Progenitor cell of endocrine pancreas (in vitro differentiated cells): ENCODE measurements around the gene INCA1. TPM values are rescaled to one million over a fixed set of nuclear protein-coding genes. Genes with fewer than 3 reads are reported as not detected.

Experiments used
- DNase-seq: peaks from one replicate; pipeline ENCODE4 v3.0.0; 2021; ENCODE audit warnings: low spot score; ENCODE audit not compliant: unreplicated experiment
- H3K27ac Mint-ChIP-seq: 2 replicates; pipeline ENCODE4 v1.8.0; 2021; ENCODE audit warnings: mild to moderate bottlenecking, moderate library complexity, mixed read lengths
- H3K27me3 Mint-ChIP-seq: 2 replicates; pipeline ENCODE4 v1.8.0; 2021; ENCODE audit warnings: mixed read lengths
- H3K36me3 Mint-ChIP-seq: 2 replicates; pipeline ENCODE4 v1.8.0; 2022; ENCODE audit warnings: mixed read lengths; ENCODE audit not compliant: insufficient read depth
- H3K4me1 Mint-ChIP-seq: 2 replicates; pipeline ENCODE4 v1.8.0; 2021; ENCODE audit warnings: low read depth, mixed read lengths
- H3K4me3 Mint-ChIP-seq: 2 replicates; pipeline ENCODE4 v1.8.0; 2021; ENCODE audit warnings: low read depth, mild to moderate bottlenecking, moderate library complexity, mixed read lengths
- H3K9me3 Mint-ChIP-seq: 2 replicates; pipeline ENCODE4 v1.8.0; 2021; ENCODE audit warnings: low read depth, mixed read lengths
- total RNA-seq: library from RNA; stranded (reverse); gene quantifications from 2 replicates; pipeline ENCODE4 v1.2.1, GENCODE V29; 2021
- TF ChIP-seq, protein P1 (sequence below): fragments of 200-600 bp; sonication (generic); IDR thresholded peaks from one replicate; pipeline ENCODE4 v1.5.0; 2021; ENCODE audit warnings: antibody characterized with exemption, mild to moderate bottlenecking; ENCODE audit not compliant: unreplicated experiment

Gene INCA1
- total RNA-seq, 1 donor from 2014 or later, result 3.3 TPM

DNA sequence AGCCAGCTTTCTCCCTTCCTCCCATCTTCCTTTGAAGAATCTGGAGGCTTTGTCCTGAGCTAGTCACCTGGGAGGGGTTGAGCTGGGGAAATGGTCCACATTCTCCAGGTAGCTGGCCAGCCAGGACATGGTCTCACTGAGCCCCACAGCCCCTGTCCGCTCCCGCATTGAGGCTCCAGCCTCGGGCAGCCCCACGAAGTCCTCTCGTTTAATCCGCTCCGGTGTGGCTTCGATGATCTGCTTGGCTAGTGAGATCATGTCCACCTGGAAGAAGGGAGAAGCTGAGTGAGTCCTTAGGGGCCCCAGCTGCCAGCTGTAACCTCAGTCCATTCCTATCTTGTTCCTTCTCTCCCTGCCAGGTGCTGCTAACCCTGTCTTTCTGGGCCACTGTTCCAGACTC, 27.0 kb downstream of the INCA1 start:
- Mint-ChIP-seq H3K27ac (no peak overlapping the region), H3K4me1 (peaks cover 23% of the 10 kb centered on the region), H3K36me3 (peaks cover 22% of the 10 kb centered on the region), H3K9me3 (no peaks in the 10 kb centered on the region), H3K27me3 (peaks cover 4% of the 10 kb centered on the region), H3K4me3 (peak overlapping the region; percentile 54)
- no peak for DNase-seq
- TF ChIP-seq, protein P1, sequence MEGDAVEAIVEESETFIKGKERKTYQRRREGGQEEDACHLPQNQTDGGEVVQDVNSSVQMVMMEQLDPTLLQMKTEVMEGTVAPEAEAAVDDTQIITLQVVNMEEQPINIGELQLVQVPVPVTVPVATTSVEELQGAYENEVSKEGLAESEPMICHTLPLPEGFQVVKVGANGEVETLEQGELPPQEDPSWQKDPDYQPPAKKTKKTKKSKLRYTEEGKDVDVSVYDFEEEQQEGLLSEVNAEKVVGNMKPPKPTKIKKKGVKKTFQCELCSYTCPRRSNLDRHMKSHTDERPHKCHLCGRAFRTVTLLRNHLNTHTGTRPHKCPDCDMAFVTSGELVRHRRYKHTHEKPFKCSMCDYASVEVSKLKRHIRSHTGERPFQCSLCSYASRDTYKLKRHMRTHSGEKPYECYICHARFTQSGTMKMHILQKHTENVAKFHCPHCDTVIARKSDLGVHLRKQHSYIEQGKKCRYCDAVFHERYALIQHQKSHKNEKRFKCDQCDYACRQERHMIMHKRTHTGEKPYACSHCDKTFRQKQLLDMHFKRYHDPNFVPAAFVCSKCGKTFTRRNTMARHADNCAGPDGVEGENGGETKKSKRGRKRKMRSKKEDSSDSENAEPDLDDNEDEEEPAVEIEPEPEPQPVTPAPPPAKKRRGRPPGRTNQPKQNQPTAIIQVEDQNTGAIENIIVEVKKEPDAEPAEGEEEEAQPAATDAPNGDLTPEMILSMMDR, result no peak

- TF ChIP-seq, protein P1, result no peak
- DNase-seq, result no peak
- Mint-ChIP-seq H3K4me3 (no peak overlapping the region), H3K36me3 (peaks cover 19% of the 10 kb centered on the region), H3K9me3 (no peaks in the 10 kb centered on the region), H3K27ac (no peak overlapping the region), H3K27me3 (no peaks in the 10 kb centered on the region), H3K4me1 (peaks cover 23% of the 10 kb centered on the region)
Measured at GRCh38 chr17:4969551-4970173, 27.7 kb downstream of the INCA1 start.

- TF ChIP-seq, protein P1, result no peak
- Mint-ChIP-seq H3K9me3 (no peaks in the 10 kb centered on the region), H3K4me1 (peaks cover 23% of the 10 kb centered on the region), H3K36me3 (peaks cover 17% of the 10 kb centered on the region), H3K27me3 (no peaks in the 10 kb centered on the region), H3K4me3 (no peak overlapping the region), H3K27ac (no peak overlapping the region)
- no peak for DNase-seq
Measured at GRCh38 chr17:4969047-4969550, 28.2 kb downstream of the INCA1 start.

GRCh38 chr17:4968486-4969046, 28.8 kb downstream of the INCA1 start:
- DNase-seq, result peak; percentile 28
- peaks cover 23% of the 10 kb centered on the region for H3K4me1 Mint-ChIP-seq
- H3K4me3 Mint-ChIP-seq, result no peak overlapping the region
- TF ChIP-seq, protein P1, result no peak
- no peak overlapping the region for H3K27ac Mint-ChIP-seq
- no peaks in the 10 kb centered on the region for H3K27me3 Mint-ChIP-seq
- H3K36me3 Mint-ChIP-seq, result peaks cover 15% of the 10 kb centered on the region
- H3K9me3 Mint-ChIP-seq, result no peaks in the 10 kb centered on the region

DNA sequence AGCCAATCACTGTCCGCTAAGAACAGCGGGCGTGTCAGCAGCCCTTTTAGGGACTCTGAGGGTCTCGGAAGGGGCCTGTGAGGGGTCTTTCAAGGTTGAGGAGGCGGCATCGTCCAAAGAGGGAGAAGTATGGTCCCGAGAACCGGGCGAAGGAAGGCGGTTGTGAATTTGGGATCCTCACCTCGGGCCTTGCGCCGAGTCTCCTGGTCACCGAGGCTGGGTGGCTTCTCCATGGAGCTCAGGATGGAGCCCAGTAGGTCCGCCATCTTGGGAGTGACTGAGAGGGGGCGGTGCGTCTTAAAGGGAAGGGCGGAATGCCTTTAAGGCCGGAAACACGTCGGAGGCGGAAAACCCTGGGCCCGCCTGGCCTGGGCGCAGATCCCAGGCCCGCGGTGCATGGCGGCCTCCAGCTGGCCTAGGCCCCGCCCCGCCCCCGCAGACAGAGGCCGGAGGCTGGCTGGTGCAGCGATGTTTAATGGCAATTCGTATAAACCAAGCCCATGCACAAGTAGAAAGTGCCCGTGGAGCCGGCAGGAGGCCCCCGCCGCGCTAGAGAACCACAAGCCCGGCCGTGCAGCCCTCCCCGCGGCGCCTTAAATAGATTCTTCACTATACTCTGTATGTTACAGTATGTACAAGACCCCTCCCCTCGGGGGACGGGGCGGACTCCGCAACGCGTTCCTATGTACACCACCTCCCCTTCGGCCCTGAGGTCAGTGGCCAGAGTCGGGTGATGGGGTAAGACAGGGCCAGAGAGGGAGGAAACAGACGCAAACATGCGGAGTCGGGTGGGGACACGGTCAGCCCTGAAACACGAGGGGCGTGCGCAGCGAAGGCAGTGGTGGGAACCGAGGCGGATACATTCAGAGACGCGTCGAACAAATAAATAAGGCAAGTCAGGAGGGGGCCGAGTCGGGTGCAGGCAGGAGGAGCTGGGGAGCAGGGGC, 29.5 kb downstream of the INCA1 start, which contains the start of gene SPAG7:
SPAG7 (minus strand) TSS at position 279 of the 947 bp plus-strand sequence; CDS start at position 266, 13 bp downstream.
- peak; percentile 94 for DNase-seq
- TF ChIP-seq, protein P1, result no peak
- Mint-ChIP-seq H3K4me1 (peaks cover 23% of the 10 kb centered on the region), H3K9me3 (no peaks in the 10 kb centered on the region), H3K27ac (no peak within 1 kb of the TSS), H3K27me3 (no peaks in the 10 kb centered on the region), H3K36me3 (peaks cover 13% of the 10 kb centered on the region), H3K4me3 (no peak within 1 kb of the TSS)
